ENCODE results near the gene LRCH2.
"Not testable (repeated sequence)": the region's sequence is repeated elsewhere in the genome, so short reads cannot be mapped to it uniquely, and the experiment has no call there.

LRCH2 gene

DNA sequence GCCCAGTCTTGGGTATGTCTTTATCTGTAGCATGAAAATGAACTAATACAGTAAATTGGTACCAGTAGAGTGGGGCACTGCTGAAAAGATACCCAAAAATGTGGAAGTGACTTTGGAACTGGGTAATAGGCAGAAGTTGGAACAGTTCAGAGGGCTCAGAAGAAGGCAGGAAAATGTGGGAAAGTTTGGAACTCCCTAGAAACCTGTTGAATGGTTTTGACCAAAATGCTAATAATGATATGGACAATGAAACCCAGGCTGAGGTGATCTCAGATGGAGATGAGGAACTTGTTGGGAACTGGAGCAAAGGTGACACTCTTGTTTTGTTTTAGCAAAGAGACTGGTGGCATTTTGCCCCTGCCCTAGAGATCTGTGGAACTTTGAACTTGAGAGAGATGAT is 24.3 kb downstream of the LRCH2 start:
- DNase-seq: not testable (repeated sequence)

DNA sequence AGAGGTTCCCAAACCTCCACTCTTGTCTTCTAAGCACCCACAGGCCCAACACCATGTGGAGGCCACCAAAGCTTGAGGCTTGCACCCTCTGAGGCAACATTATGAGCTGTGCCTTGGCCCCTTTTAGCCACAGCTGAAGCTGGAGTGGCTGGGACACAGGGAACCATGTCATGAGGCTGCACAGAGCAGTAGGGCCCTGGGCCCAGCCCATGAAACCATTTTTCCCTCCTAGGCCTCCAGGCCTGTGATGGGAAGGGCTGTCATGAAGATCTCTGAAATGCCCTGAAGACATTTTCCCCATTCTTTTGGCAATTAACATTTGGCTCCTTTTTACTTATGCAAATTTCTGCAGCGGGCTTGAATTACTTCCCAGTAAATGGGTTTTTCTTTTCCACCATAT is 29.9 kb downstream of the LRCH2 start:
- no peak for DNase-seq

DNA sequence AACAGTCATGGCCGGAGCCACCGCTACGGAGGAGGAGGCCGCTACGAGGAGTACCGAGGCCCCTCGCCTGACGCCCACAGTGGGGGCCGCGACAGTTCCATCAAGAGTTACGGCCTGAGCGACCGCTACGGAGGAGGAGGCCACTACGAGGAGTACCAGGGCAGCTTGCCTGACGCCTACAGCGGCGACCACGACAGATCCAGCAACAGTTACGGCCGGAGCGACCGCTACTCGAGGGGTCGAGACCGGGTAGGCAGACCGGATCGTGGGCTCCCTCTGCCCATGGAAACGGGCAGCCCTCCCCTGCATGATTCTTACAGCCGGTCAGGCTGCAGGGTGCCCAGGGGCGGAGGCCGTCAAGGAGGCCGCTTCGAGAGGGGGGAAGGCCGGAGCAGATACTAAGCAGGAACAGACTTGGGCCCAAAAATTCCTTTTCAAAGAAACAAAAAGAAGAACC is 41.6 kb downstream of the LRCH2 start:
- no peak for DNase-seq

DNA sequence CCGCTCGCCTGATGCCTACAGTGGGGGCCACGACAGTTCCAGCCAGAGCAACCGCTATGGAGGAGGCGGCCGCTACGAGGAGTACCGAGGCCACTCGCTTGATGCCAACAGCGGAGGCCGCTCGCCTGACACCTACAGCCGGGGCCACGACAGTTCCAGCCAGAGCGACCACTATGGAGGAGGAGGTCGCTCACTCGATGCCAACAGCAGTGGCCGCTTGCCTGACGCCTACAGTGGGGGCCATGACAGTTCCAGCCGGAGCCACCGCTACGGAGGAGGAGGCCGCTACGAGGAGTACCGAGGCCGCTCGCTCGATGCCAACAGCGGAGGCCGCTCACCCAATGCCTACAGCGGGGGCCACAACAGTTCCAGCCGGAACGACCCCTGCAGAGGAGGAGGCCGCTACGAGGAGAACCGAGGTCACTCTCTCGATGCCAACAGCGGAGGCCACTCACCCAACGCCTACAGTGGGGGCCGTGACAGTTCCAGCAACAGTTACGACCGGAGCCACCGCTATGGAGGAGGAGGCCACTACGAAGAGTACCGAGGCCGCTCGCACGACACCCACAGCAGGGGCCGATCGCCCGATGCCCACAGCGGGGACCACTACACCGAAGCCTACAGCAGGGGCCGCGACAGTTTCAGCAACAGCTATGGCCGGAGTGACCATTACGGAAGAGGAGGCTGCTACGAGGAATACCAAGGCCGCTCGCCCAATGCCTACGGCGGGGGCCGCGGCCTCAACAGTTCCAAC is 42.2 kb downstream of the LRCH2 start:
- no peak for DNase-seq

DNA sequence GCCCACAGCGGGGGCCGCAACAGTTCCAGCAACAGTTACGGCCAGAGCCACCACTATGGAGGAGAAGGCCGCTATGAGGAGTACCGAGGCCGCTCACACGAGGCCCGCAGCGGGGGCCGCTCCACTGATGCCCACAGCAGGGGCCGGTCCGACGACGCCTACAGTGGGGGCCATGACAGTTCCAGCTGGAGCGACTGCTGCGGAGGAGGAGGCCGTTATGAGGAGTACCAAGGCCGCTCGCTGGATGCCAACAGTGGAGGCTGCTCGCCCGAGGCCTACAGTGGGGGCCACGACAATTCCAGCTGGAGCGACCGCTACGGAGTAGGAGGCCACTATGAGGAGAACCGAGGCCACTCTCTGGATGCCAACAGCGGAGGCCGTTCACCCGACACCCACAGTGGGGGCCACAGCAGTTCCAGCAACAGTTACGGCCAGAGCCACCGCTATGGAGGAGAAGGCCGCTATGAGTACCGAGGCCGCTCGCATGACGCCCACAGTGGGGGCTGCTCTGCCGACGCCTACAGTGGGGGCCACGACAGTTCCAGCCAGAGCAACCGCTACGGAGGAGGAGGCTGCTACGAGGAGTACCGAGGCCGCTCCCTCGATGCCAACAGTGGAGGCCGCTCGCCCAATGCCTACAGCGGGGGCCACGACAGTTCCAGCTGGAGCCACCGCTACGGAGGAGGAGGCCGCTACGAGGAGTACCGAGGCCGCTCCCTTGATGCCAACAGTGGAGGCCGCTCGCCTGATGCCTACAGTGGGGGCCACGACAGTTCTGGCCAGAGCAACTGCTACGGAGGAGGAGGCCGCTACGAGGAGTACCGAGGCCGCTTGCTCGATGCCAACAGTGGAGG is 43.0 kb downstream of the LRCH2 start:
- DNase-seq: no peak

DNA sequence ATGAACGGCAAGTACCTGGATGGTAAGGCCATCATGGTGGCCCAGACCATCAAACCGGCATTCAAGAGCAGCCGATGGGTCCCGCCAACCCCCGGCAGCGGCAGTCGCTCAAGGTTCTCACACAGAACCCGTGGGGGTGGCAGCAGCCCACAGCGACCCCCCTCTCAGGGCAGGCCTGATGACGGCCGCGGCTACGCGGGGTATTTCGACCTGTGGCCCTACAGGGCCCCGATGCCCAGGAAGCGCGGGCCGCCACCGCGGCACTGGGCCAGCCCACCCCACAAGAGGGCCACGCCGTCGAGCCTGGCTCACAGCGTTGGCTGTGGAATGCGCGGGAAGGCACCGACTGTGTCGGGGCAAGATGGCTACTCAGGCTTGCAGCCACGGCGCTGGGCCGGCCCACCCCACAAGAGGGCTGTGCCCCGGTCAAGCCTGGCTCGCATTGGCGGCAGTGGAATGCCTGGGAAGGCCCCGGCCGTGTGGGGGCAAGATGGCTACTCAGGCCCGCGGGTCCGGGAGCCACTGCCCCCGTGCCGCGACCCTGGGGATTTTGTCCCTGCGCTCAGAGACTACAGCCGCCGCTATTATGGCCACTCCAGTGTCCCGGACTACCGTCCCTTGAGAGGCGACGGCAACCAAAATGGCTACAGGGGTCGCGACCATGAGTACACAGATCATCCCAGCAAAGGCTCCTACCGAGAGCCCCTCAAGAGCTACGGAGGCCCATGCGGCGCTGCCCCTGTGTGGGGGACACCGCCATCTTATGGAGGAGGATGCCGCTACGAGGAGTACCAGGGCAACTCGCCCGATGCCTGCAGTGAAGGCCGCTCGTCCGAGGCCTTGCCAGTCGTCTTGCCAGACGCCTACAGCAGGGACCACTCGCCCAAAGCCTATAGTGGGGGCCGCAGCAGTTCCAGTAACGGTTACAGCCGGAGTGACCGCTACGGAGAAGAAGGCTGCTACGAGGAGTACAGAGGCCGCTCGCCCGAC is 44.0 kb downstream of the LRCH2 start:
- no peak for DNase-seq

DNA sequence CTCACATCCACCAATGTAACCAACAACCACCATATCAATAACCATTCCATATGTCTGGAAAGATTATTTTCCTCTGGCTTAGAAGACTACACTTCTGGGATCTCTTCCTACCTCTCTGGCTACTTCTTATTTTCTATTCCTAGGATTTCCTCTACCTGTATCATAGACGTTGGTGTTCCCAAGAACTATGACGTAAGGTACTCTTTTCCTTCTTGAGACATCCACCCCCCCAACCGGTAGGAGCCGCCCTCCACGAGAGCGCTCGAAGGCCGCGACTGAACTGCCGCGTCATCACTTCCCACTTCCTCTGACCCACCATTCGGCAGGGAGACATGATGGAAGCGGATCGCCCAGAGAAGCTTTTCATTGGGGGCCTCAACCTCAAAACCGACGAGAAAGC is 44.8 kb downstream of the LRCH2 start, which contains the start of gene RBMXL3:
RBMXL3 (plus strand) TSS at position 301 of the 400 bp plus-strand sequence; CDS start at position 333, 32 bp downstream.
- no peak for DNase-seq

DNA sequence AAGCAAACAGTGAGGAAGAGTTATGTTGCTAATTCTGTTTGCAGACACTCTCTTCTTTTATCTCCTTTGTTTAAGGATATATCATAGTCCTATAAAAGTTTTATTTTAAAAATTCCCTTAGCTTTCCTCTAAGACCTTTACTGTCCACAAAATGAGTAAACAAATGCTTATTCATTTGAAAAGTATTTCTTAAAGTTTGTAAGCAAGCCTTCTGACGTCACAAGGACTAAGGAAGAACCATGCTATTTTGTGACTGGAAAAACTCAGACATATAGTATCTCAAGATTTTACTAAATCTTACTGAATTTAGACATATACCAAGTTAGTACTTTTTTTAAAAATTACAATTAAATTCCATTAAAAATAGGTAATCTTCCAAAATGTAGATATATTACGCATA is 49.9 kb downstream of the LRCH2 start:
- no peak for DNase-seq

DNA sequence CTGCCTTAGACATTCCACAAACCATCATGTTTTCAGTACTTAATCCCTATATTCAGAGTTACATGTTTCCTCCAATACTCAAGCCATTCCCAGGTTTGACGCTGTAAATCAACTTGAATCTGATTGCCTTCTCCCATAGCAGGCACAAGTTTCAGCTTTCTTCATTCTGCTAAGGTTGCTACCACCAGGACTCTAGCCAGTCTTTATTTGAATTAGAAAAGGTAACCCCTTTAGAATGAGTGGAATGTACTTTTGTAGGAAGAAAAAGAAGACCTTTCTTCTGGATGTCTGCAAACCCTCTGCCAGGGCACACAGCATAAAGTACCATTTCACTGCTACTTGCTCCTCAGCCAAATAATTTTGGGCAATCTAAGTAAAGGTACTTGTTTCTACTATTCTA is 55.4 kb downstream of the LRCH2 start:
- no peak for DNase-seq

DNA sequence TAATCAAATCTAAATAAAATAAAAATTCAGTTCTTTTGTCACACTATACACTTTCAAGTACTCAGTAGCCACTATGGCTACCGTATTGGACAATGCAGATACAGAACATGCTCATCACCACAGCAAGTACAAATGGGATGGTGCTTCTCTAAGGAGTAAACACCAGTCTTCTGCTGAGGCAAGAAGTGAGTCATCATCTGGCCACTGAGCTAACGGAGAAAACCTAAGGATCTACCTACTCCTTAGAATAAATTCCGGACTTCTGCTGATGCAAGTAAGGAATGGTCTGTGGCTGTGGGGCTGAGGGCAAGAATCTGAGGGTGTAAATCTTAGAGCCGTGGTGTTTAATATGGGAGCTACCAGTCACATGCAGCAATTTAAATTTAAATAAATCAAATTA is 56.0 kb downstream of the LRCH2 start:
- DNase-seq: no peak

DNA sequence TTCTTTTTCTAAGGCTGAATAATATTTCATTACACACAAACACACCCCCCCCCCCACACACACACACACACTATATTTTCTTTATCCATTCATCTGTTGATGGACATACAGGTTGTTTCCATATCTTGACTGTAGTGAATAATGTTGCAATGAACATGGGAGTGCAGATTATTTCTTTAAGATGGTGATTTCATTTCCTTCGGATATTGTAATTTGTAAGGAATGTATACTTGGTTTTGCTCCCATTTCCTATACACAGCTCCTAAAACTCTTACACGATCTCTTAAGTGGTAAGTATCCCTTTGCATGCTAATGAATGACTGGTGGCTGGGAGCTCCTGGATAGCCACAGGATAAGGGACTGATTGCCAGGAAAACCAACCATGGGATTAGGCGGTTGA is 59.3 kb downstream of the LRCH2 start:
- DNase-seq: no peak

DNA sequence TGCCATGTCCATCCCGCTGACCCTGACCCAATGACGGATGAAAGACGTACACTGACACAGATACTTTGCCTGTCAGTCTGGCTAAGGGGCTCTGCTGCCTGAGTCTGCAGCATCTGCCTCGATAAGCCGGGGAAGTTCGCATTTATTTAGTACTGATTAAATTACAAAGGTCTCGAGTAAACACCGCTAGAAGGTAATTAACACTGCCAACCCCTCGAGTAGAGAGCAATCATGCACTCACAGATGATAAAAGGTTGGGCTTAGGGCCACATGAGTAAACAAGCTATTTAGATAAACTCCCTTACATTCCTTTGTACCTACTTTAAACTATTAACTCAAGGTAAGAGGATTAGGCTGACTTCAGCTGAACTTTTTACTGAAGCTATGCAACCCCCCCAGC is 60.7 kb downstream of the LRCH2 start:
- no peak for DNase-seq

DNA sequence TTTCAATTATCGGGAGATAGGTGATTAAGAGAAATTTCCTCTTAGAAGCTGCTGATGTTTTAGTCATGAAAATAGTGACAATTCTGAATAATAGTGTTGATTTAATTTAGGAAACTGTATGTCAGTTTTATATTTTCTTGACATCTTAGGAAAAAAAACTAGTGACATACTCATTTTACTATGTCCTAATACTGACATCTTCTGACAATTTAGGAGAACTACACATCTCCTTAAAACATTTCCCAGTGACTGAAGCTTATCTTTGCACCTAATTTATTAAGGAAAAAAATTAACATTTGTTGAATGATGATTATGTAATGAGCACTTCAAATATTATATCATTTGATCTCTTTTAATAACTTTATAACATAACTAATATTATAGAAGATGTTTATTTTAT is 86.7 kb downstream of the LRCH2 start:
- DNase-seq: no peak

DNA sequence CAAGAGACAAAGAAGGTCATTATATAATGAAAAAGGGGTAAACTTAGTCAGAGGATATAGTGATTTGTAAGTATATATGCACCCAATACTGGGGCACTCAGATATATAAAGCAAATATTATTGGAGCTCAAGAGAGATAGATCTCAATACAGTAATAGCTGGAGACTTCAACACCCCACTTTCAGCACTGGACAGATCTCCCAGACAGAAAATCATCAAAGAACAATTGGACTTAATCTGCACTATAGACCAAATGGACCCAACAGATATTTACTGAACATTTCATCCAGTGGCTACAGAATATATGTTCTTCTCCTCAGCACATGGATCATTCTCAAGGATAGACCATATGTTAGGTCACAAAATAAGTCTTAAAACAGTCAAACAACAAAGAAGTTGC is 91.8 kb downstream of the LRCH2 start:
- no peak for DNase-seq

DNA sequence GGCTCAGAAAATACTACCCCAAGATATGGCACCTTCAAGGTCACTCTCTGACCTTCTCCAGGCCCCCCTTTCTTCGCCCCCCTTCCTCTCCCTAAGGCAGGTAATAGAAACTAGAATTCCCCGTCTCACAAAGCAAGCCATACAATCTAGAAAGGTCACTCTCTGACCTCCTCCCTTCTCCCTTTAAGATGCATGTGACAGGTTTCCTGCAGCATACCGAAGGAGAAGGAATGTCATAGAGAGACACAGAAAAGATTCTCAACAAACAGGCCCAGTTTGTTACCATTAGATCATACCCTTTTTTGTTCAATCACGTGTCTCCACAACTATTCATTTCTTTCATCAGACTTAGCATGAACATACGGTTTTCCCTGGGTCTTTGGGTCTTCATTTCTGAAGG is 95.9 kb downstream of the LRCH2 start:
- DNase-seq: no peak

DNA sequence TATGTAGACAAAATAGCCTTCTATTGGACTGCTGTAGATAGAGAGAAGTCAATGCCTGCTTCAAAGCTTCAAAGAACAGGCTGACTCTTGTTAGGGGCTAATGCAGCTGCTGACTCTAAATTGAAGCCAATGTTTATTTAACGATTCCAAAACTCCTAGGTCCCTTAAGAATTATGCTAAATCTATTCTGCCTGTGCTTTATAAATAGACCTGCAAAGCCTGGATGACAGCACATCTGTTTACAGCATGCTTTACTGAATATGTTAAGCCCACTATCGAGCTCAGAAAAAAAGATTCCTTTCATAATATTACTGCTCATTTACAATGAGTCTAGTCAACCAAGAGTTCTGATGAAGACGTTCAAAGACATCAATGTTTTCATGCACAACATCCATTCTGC is 99.5 kb downstream of the LRCH2 start:
- DNase-seq: no peak

DNA sequence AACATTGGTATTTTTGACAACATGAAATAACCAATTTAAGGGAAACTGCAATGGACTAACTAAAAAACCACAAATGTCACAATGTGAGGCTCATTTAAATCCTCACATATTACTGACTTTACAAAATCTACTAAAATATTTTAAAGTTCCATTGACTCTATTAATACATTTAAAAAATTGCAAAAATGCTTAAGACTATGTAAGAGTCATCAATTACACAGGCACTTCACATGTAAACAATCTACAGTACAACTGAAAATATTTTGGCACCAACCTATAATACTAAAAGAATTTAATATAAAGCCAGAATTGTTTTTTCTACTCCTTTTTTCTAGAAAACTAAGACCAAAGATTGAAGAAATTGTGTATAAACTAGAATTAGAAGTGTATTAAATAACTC is 121.5 kb downstream of the LRCH2 start:
- DNase-seq: no peak

DNA sequence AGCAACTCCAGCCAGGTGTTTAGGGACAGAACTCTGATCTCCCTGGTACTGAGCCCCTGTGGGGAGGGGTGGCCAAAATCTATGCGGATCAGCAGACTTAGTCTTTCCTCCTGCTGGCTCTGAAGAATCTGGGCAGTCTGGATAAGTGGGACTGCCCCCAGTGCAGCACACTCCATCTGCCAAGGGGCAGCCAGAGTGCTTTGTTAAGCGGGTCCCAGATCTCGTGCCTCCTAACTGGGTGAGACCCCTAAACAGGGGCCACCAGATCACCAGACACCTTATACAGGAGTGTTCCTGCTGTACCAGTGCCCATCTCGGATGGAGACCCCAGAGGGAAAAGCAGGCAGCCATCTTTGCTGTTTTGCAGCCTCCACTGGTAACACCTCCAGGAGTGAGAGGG is 135.0 kb downstream of the LRCH2 start:
- no peak for DNase-seq

DNA sequence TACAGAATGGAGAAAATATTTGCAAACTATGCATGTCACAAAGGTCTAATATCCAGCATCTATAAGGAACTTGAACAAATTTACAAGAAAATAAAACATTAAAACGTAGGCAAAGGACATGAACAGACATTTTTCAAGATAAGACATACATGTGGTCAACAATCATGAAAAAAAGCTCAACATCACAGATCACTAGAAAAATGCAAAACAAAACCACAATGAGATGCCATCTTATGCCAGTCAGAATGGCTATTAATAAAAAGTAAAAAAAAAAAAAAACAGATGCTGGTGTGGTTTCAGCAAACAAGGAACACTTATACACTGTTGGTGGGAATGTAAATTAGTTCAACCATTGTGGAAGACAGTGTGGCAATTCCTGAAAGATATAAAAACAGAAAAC is 140.7 kb downstream of the LRCH2 start:
- no peak for DNase-seq

DNA sequence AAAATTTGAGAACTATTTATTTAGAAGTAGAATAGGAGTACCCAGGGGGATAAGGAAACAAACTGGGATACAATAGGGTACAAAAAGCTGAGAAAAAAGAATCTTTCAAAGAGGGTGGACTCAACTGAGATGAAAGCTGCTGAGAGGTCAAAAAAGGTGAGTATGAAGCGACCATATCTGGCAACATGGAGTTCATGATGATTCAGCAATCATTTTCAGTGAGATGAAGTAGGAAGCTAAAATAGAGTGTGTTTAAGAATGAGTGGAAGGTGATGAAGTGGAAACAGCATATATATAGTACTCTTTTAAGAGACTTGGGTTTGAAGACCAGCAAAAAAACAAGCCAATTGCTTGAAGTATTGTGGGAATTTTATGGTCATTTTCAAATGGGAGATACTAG is 144.5 kb downstream of the LRCH2 start:
- DNase-seq: no peak

DNA sequence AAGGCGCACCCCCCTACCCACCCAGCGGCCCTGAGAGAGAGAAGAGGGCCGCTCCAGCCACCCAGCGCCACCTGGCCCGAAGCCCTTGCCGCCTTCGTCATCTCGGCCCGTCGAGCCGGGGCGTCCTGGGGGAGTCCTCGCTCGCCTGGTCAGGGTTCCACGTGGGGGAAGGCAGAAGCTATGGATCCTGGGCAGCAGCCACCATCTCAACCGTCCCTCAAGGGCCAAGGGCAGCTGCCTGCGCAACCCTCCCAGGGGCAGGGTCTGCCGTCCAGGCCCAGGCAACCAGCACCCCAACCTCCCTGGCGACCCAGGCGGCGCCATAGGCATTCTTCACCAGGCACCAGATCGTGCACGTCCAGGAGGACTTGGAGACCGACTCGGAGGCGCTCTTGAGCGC is 165.0 kb downstream of the LRCH2 start:
- DNase-seq: no peak

DNA sequence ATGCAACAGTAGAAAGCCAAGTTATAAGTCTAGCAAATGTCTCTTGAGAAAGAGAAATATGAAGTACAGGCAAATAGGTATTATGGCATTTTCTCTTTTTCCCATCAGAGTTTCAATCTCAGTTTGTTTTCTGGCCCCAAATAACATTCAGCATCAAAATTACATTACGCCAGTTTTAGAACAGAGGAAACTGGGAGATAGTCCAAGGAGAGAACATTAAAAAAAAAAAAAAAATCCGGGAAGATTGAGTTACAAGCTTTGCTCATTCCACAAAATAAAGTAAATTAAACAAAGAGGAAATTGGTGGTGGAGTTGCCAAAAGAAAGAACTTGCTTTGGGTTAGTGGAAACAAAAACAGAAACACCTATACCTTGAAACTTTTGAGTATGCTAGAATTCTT is 166.1 kb downstream of the LRCH2 start:
- DNase-seq: no peak

DNA sequence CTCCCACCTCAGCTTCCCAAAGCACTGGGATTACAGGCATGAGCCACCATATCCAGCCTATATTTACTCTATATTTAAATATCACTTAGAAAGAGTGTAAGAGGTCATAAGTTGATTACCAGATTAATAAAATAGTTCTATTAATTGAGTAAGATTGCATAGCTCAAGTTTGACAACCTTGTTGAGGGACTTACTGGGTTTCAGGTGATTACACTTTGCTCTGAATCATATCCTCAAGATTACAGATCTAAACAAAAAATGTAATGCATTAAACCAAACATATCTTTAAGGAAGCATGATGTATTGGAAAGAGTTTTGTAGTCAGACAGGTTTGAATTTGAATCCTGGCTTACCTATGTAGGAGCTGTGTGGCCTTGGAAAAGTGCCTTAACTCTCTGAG is 168.6 kb downstream of the LRCH2 start:
- DNase-seq: no peak

All from activated gamma-delta T cell (primary cell).